Measurements from ENCODE around the gene IFFO2.

IFFO2 gene

GRCh38 chr1:18880585-18880984 lies 75.9 kb downstream of the IFFO2 start:
- H3K4me3 ChIP-seq (ENCODE audit: extremely low read depth, insufficient read depth, low read length, poor library complexity, severe bottlenecking): no peak overlapping the region
- no peaks in the 10 kb centered on the region for H3K9me3 ChIP-seq (ENCODE audit: control insufficient read depth, low read length)
- no peaks in the 10 kb centered on the region for H3K4me1 ChIP-seq (ENCODE audit: control insufficient read depth, insufficient read depth, low read length, poor library complexity, severe bottlenecking)
- H3K36me3 ChIP-seq (ENCODE audit: control insufficient read depth, insufficient read depth, low read length): peaks cover 14% of the 10 kb centered on the region
- 80 to 100% methylated on average over 1 of the region's 1 CpG for WGBS, 2 experiments (ENCODE audit: insufficient coverage in 2 of 2)
- H3K27ac ChIP-seq (ENCODE audit: low read depth, low read length, severe bottlenecking): no peak overlapping the region

- Histone ChIP-seq H3K36me3 (ENCODE audit: control insufficient read depth, insufficient read depth, low read length) (peaks cover 14% of the 10 kb centered on the region), H3K9me3 (ENCODE audit: control insufficient read depth, low read length) (no peaks in the 10 kb centered on the region), H3K4me1 (ENCODE audit: control insufficient read depth, insufficient read depth, low read length, poor library complexity, severe bottlenecking) (no peaks in the 10 kb centered on the region), H3K27ac (ENCODE audit: low read depth, low read length, severe bottlenecking) (no peak overlapping the region), H3K4me3 (ENCODE audit: extremely low read depth, insufficient read depth, low read length, poor library complexity, severe bottlenecking) (no peak overlapping the region)
- WGBS, 2 experiments (ENCODE audit: insufficient coverage in 2 of 2): 71 to 74% methylated on average over 9 to 12 of the region's 21 CpGs
Observed at GRCh38 chr1:18879791-18880309, 76.6 kb downstream of the IFFO2 start.

DNA sequence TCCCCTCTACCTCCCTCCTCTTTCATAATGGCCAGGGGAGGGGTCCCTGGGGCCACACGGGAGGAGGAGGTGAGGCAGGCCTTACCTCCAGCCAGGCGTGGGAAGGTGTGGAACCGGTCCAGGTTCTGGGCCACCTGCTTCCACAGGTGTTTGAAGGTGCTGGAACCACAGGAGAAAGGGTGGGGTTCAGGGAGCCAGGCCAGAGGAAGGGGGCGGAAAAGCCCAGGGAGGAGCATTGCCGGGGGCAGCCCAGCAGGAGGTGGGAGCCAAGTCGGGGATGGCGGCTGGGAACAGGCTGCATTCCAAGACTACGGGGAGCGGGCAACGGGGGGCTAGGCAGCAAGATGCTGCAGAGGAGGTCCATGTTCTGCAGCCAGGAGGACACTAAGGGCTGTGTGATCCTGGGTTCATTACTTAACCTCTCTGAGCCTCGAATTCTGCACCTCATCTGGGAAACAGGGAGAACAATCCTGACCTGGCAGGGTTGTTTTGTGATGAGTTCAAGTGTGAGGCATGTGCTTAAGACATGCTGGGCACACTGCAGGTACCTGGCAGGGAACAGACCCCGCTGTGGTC lies 77.2 kb downstream of the IFFO2 start:
- 85 to 86% methylated on average over 10 to 11 of the region's 12 CpGs for WGBS, 2 experiments (ENCODE audit: insufficient coverage in 2 of 2)
- H3K27ac ChIP-seq (ENCODE audit: low read depth, low read length, severe bottlenecking): no peak overlapping the region
- H3K4me1 ChIP-seq (ENCODE audit: control insufficient read depth, insufficient read depth, low read length, poor library complexity, severe bottlenecking): no peaks in the 10 kb centered on the region
- H3K9me3 ChIP-seq (ENCODE audit: control insufficient read depth, low read length): no peaks in the 10 kb centered on the region
- no peak overlapping the region for H3K4me3 ChIP-seq (ENCODE audit: extremely low read depth, insufficient read depth, low read length, poor library complexity, severe bottlenecking)
- peaks cover 15% of the 10 kb centered on the region for H3K36me3 ChIP-seq (ENCODE audit: control insufficient read depth, insufficient read depth, low read length)

DNA sequence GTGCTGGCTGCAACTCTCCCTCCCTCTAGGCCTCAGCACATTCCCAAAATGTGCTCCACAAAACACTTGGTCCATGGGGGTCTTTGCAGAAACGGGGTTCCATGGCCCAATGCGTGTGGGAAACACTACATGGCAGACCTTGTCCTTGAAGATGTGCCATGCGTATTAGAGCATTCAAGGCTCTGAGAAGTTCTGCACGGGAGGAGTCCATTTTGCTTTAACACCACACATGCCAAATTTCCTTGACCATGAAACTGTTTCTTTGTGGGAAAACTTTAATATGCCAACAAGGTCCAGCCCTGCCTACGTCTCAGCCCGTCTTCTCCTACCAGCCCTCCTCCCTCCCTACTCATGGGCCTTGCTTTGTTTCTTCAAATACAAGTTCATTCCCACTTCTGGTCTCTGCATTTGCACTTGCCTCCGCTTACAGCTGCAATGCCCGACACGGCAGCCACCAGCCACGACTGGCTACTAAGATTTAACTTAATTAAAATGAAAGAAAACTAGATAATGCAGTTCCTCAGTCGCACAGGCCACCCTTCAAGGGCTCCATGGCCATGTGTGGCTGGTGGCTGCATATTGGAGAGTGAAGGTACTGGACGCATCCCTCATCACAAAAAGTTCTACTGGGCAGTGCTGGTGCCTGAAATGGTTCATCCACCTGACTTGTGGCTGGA lies 77.8 kb downstream of the IFFO2 start:
- Histone ChIP-seq H3K4me3 (ENCODE audit: extremely low read depth, insufficient read depth, low read length, poor library complexity, severe bottlenecking) (no peak overlapping the region), H3K36me3 (ENCODE audit: control insufficient read depth, insufficient read depth, low read length) (peaks cover 14% of the 10 kb centered on the region), H3K9me3 (ENCODE audit: control insufficient read depth, low read length) (no peaks in the 10 kb centered on the region), H3K4me1 (ENCODE audit: control insufficient read depth, insufficient read depth, low read length, poor library complexity, severe bottlenecking) (no peaks in the 10 kb centered on the region), H3K27ac (ENCODE audit: low read depth, low read length, severe bottlenecking) (no peak overlapping the region)
- WGBS, 2 experiments (ENCODE audit: insufficient coverage in 2 of 2): 83 to 89% methylated on average over 6 to 11 of the region's 12 CpGs

DNA sequence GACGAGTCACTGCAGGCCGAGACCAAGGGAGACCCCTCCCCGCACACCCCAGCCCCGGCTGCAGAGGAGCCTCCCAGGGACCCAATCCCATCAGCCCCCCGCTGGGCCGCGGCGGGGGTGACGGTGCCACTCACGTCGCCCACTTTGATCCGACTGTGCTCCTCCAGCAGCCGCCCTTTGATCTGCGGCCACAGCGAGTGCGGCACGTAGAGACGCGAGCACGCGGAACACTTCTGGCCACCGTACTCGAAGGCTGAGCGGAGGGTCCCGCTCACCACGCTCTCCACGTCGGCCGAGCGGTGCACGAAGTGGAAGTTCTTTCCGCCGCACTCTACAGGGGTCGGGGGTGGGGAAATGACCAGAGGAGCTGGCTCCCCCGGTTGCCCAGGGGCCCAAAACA lies 79.2 kb downstream of the IFFO2 start:
- H3K9me3 ChIP-seq (ENCODE audit: control insufficient read depth, low read length): no peaks in the 10 kb centered on the region
- H3K4me1 ChIP-seq (ENCODE audit: control insufficient read depth, insufficient read depth, low read length, poor library complexity, severe bottlenecking): no peaks in the 10 kb centered on the region
- 90 to 93% methylated on average over 24 to 34 of the region's 35 CpGs for WGBS, 2 experiments (ENCODE audit: insufficient coverage in 2 of 2)
- no peak overlapping the region for H3K4me3 ChIP-seq (ENCODE audit: extremely low read depth, insufficient read depth, low read length, poor library complexity, severe bottlenecking)
- no peak overlapping the region for H3K27ac ChIP-seq (ENCODE audit: low read depth, low read length, severe bottlenecking)
- peaks cover 2% of the 10 kb centered on the region for H3K36me3 ChIP-seq (ENCODE audit: control insufficient read depth, insufficient read depth, low read length)

GRCh38 chr1:18876210-18876609 lies 80.3 kb downstream of the IFFO2 start:
- no peak overlapping the region for H3K27ac ChIP-seq (ENCODE audit: low read depth, low read length, severe bottlenecking)
- H3K36me3 ChIP-seq (ENCODE audit: control insufficient read depth, insufficient read depth, low read length): peaks cover 2% of the 10 kb centered on the region
- no peak overlapping the region for H3K4me3 ChIP-seq (ENCODE audit: extremely low read depth, insufficient read depth, low read length, poor library complexity, severe bottlenecking)
- 92 to 97% methylated on average over 5 to 7 of the region's 10 CpGs for WGBS, 2 experiments (ENCODE audit: insufficient coverage in 2 of 2)
- H3K9me3 ChIP-seq (ENCODE audit: control insufficient read depth, low read length): no peaks in the 10 kb centered on the region
- no peaks in the 10 kb centered on the region for H3K4me1 ChIP-seq (ENCODE audit: control insufficient read depth, insufficient read depth, low read length, poor library complexity, severe bottlenecking)

DNA sequence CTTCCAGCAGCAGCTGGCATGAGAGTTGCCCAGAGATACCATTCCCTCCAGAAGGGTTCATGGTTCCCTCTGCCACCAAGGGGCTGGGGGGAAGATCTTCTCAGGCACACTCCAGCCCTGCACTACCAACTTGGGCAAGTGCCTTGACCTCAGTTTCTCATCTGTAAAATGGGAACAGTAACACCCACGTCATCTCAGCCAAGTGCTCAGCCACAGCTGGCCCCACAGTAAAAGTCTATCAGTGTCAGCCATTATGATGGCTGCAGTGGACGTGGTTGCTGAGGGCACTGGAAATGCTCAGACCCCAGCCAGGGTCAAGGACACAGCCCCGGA lies 80.7 kb downstream of the IFFO2 start:
- H3K36me3 ChIP-seq (ENCODE audit: control insufficient read depth, insufficient read depth, low read length): peaks cover 2% of the 10 kb centered on the region
- H3K27ac ChIP-seq (ENCODE audit: low read depth, low read length, severe bottlenecking): no peak overlapping the region
- no peaks in the 10 kb centered on the region for H3K9me3 ChIP-seq (ENCODE audit: control insufficient read depth, low read length)
- H3K4me3 ChIP-seq (ENCODE audit: extremely low read depth, insufficient read depth, low read length, poor library complexity, severe bottlenecking): no peak overlapping the region
- H3K4me1 ChIP-seq (ENCODE audit: control insufficient read depth, insufficient read depth, low read length, poor library complexity, severe bottlenecking): no peaks in the 10 kb centered on the region
- WGBS, 2 experiments (ENCODE audit: insufficient coverage in 2 of 2): 91 to 93% methylated on average over 3 of the region's 3 CpGs

- Histone ChIP-seq H3K27ac (ENCODE audit: low read depth, low read length, severe bottlenecking) (no peak overlapping the region), H3K9me3 (ENCODE audit: control insufficient read depth, low read length) (no peaks in the 10 kb centered on the region), H3K36me3 (ENCODE audit: control insufficient read depth, insufficient read depth, low read length) (peaks cover 2% of the 10 kb centered on the region), H3K4me1 (ENCODE audit: control insufficient read depth, insufficient read depth, low read length, poor library complexity, severe bottlenecking) (no peaks in the 10 kb centered on the region), H3K4me3 (ENCODE audit: extremely low read depth, insufficient read depth, low read length, poor library complexity, severe bottlenecking) (no peak overlapping the region)
- 44 to 49% methylated on average over 20 of the region's 20 CpGs for WGBS, 2 experiments (ENCODE audit: insufficient coverage in 2 of 2)
Observed at GRCh38 chr1:18875107-18875795, 81.2 kb downstream of the IFFO2 start.

GRCh38 chr1:18874600-18874999 lies 81.9 kb downstream of the IFFO2 start:
- H3K9me3 ChIP-seq (ENCODE audit: control insufficient read depth, low read length): no peaks in the 10 kb centered on the region
- WGBS, 2 experiments (ENCODE audit: insufficient coverage in 2 of 2): 93 to 100% methylated on average over 4 to 7 of the region's 8 CpGs
- no peaks in the 10 kb centered on the region for H3K4me1 ChIP-seq (ENCODE audit: control insufficient read depth, insufficient read depth, low read length, poor library complexity, severe bottlenecking)
- peaks cover 2% of the 10 kb centered on the region for H3K36me3 ChIP-seq (ENCODE audit: control insufficient read depth, insufficient read depth, low read length)
- H3K27ac ChIP-seq (ENCODE audit: low read depth, low read length, severe bottlenecking): no peak overlapping the region
- H3K4me3 ChIP-seq (ENCODE audit: extremely low read depth, insufficient read depth, low read length, poor library complexity, severe bottlenecking): no peak overlapping the region

GRCh38 chr1:18874036-18874435 lies 82.4 kb downstream of the IFFO2 start:
- Histone ChIP-seq H3K4me1 (ENCODE audit: control insufficient read depth, insufficient read depth, low read length, poor library complexity, severe bottlenecking) (no peaks in the 10 kb centered on the region), H3K4me3 (ENCODE audit: extremely low read depth, insufficient read depth, low read length, poor library complexity, severe bottlenecking) (no peak overlapping the region), H3K36me3 (ENCODE audit: control insufficient read depth, insufficient read depth, low read length) (peaks cover 2% of the 10 kb centered on the region), H3K27ac (ENCODE audit: low read depth, low read length, severe bottlenecking) (no peak overlapping the region), H3K9me3 (ENCODE audit: control insufficient read depth, low read length) (no peaks in the 10 kb centered on the region)
- 92% methylated on average over 5 to 6 of the region's 6 CpGs for WGBS, 2 experiments (ENCODE audit: insufficient coverage in 2 of 2)

Measured in mesodermal cell (in vitro differentiated cells).